HG03442 (cell line): ENCODE results near the gene RAB15.
A peak's percentile ranks its signal among the peaks of the same experiment; 100 is the strongest.

ENCODE experiments used
- ATAC-seq: cut with Tn5 transposase; IDR thresholded peaks from one replicate; pipeline ENCODE4 v1.9.1; 2021; ENCODE audit warnings: mild to moderate bottlenecking, moderate library complexity; ENCODE audit not compliant: unreplicated experiment

RAB15 gene

DNA sequence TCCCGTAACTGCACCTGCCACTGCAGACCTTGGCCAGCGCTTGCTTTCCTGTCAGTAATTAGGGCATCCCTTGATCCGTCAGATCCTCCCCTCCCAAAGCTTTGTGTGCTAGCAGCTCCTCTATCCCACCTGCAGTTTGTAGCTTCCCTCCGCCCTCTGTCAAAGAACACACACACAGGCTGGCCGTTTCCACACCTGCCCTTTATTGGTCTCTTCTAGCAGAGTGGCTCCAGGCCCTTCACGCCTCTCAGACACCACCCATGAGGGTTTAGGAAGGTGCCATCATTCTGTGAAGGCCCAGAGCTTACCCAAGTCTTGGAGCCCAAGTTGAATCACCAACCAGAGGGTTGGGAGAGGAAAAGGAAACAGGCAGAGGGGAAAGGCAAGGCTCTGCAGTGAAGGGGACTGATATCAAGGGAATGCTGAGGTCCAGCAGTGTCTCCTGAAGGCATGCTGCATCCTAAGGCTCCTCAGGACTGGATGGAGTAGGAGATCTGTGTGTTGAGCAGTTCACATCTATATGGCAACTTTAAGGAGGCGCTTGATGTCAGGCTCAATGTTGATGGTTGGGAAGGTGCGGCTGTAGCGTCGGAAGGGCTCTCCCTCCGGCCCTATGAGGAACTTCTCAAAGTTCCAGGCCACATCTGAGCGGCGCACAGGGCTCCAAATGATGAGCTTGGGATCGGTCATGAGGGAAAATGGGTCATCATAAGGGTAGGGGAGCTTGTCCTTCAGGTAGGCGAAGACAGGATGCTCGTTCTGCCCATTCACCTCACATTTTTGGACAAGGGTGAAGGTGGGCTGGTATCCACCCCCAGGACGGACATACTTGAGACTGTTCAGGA is 32.9 kb downstream of the RAB15 start:
- ATAC-seq: no peak

DNA sequence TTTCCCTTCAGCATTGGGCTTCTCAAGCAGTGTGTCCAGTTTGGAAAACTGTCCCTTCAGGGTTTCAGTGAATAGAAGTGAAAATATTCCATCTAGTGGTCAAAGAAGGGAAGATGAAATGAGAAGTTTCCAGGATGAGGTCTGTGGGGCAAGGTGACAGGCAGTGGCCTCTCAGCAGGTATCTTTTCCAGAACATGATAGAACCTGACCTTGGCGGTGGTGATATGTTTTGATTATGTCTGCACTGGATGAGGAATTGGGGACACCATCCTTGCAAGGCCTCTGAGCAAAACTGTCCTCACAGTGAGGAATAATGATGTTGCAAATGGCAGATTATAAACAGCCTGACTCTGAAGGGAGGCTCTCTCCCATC is 34.3 kb downstream of the RAB15 start:
- no peak for ATAC-seq

DNA sequence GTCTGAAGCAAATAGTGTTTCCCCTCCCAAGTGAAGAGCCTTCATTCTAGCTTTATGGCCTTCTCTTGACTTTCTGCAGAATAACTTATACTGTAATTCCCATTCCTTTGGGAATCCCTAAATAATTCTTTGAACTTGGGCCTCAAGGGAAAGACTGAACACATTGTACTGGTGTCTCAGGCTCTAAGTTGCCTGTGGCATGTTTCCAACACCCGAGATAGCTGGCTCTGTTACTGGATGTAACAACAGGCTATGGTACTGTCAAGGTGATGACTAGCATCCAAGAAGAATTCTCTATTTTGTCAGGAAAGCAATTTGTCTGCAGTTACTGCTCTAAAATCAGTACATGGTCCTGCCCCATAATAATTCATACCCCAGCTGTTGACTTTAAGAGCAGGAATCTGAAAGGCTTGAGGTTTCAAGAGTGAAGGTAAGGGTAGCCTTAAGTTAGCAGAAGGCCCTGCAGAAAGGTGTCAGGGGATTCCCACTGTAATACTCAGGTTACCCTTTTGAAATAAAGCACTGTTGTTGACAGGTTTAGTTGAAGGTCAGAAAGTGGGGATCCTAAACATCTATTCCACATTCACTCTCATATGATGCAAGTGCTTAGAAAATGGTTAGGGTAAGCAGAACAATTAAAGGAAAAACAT is 34.8 kb downstream of the RAB15 start:
- no peak for ATAC-seq

DNA sequence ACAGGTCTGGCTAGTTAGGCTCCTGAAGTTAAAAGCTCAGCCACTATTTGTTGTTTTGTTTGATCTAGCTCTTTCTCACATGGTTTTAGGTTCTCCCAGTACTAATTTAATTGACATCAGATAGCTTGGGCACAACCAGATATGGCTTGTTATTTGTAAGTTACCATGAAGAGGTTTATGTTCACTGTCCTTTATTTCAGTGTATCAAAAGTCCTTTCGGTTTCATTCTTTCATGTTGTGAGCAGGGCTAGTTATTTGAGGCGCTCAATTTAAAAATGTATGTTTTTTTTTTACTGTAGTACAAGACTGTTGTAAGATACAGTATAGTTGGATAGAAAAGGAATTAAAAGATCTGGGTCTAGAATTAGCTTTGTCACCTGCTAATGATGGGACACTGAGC is 36.6 kb downstream of the RAB15 start:
- ATAC-seq: no peak

DNA sequence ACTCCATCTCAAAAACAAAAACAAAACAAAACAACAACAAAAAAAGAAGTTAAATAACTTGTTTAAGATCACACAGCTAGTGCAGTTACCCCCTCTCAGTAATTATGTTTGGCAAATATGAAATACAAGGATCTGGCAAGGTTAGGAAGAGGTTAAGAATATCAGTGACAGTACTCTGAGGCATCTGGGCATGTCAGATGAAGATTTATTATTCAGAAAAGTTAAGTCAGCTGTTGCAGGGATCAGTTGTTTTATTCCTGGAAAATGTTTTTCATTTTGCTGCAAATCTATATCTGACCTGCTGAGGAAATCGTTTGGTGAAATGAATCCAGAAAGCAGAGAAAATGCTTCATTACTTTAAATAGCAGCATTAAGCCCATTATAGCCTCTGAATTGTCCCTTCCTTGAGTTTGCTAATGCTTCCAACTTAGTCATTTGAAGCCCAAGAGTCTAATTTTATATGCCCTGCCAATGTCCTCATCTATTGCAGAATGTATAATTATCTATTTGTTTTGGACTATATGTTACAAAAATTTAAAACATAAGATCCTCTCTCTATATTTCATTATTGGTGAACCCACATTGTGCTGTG is 37.7 kb downstream of the RAB15 start:
- ATAC-seq: no peak

DNA sequence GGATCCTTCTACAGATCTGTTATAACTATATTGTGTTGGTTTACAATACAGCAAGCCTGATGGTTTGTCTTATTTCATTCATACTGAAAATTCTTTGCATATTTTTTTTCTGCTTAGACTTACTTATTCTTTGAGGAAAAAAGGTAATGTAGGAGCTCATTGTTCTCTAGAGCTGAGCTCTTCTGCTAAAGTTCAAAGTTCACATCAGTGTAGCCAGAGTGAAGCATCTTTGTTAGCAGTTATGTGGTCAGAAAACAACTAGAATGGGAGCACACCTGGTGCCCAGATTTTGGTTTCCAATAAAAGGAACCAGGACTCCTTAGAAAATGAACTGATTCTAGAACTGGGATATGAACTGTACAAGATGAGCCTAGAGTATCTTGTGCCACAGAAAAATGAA is 39.9 kb downstream of the RAB15 start:
- no peak for ATAC-seq

DNA sequence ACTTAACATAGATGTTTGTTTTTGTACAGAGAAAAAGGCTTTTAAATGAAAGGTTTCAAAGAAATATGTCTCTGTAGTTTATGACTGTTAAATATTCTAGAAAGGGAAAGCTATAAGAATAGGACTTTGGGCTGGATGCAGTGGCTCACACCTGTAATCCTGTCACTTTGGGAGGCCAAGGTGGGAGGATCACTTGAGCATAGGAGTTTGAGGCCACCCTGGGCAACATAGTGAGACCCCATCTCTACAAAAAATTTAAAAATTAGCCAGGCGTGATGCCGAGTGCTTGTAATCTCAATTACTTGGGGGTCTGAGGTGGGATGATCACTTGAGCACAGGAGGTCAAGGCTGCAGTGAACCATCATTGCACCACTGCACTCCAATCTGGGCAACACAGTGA is 41.0 kb downstream of the RAB15 start:
- no peak for ATAC-seq

DNA sequence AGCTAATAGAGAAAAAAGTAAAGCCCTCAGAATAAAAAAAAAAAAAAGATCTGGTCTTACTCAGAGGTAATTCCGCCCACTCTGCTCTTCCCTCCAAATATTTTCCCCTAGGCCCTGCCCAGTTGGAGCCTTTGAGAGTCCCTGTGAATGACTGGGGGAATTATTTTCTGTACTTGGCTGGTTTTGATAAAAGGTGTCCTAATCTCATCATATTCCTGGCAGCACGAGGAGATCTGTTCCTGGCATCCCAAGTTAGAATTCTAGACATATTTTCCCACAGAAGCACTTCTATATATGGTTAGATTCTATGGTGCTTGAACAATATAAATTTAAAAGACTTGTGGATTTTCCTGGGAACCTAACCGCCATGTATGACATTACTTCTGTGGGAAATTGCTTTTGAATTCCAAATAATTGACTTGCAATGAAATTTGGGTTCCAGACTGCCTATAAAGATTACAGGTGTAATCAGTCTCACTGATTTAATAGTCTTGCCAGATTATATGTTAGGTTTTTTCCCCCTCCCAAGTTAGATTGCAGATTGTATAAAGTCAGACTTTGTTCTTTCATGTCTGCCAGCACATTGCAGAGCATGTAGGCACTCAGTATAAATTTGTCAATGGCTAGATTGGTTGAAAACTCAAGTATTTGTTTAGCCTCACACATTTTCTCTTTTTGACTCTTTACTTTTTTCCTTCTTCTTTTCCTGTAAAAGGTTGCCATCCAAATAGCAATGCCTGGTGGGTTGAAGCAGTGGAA is 41.9 kb downstream of the RAB15 start:
- ATAC-seq: no peak

DNA sequence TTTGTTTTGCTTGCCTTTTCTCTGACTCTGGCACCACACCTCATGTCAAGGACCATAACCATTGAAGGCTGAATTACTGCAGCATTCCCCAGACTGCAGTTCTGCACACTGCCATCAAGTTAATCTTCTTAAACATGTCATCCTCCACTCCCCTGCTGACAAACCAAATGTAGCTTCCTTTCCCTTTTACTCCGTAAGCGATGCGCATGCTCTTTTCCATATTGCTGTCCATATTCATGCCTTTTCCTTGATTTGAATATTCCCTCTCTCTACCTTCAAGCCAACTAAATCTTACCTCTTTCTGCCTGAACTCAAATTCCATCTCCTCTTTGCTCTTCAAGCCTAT is 43.1 kb downstream of the RAB15 start:
- no peak for ATAC-seq

DNA sequence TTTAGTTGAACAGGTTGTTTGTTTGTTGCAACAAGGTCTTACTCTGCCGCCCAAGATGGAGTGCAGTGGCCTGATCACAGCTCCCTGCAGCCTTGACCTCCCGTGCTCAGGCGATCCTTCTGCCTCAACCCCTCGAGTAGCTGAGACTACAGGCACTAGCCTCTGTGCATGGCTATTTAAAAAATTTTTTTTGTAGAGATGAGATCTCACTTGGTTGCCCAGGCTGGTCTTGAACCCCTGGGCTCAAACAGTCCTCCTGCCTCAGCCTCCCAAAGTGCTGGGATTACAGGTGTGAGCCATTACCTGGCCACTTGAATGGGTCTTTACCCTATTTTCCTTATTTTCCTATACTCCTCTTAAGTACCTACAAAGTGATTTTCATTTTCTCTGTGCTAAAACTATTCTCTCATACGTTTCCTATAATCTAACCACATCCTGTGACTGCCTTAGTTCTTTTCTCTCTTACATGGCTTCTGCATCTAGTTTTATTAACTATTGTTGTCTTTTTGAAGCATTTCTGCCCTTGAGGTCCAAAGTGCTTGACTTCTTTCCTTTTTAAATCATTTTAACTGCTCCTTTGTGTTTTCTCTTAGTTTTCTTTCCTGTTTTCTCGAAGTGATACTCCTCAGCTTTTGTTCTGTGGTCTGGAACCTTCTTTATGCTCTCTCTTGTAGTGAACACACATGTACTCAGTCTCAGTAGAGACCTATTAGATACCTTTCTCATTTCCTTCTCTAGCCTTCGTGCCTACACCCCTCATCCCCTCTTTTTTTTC is 43.7 kb downstream of the RAB15 start:
- peak; percentile 77 for ATAC-seq

DNA sequence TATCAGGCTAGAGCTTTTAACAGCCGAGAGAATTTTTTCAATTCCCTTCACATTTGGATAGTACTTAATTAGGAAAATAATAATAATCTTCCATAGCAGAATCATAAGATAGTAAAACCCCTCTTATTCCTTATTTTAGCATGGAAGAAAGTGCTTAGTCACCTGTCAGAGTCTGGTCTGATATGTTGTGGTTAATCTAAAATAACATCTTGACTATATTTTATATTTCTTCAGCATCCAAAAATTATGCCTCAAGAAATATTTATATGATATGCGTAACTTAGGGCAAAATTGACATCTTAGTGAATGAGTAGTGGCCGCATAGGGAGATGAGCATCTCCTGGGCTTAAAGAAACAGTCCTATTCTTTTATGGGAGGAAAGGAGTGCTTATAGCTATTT is 45.1 kb downstream of the RAB15 start:
- ATAC-seq: no peak

DNA sequence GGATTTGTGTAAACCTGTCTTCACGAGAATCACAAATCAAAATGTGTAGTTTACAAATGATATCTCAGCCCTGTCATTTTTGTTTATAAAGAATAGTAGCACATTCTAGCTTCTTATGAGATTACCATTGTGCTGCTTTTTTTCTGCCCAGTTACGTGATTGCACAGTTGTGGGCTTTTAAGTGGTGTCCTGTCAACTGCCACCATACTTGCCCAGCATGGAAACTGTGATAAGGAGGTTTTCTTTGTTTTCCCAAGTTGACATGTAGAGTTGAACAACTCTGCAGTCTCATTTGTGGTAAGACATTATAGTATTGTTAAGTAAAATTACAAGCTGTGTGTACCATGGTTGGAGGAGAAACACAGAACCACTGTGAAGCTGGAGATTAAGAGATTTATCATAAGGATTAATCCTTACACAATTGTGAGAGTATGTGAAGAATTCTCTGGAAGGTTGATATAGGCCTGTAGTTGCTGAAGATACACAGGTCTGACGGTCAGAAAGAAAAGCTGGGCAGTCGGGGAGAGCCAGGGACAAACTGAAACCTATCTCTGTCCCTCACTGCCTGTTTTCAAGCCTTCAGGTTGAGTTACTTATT is 45.6 kb downstream of the RAB15 start:
- no peak for ATAC-seq

DNA sequence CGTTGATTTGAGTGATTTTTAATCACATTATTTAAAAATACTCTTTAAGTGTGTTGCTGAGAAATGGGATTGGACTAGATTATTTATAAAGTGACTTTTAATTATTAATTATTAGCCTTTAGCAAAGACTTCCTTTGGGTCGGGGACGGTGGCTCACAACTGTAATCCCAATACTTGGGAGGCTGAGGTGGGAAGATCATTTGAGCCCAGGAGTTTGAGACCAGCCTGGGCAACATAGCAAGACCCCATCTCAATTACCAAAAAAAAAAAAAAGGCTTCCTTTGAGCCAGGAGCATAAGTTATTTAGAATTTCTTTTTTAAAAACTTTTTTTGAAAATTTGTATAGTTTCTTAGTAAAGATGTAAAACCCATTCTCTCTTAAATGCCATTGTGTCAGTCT is 49.1 kb downstream of the RAB15 start:
- no peak for ATAC-seq

DNA sequence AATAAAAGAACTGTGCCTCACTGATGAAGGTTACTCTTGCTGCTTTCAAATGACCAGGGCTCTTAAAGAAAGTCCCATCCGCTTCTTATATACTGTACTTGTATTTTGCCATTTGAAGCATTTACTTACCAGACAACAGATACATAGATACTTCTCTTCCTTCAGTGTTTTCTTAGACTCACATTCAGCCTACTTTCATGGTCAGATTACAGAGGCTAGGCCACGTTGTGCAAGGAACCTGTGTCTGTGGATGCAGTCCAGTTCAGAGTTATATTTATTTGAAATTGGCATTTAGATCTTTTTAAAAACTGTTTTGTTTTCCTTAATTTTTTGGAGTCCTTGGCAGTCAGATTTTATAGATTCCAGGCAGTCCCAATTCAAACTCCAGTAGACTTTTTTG is 51.7 kb downstream of the RAB15 start:
- ATAC-seq: no peak

DNA sequence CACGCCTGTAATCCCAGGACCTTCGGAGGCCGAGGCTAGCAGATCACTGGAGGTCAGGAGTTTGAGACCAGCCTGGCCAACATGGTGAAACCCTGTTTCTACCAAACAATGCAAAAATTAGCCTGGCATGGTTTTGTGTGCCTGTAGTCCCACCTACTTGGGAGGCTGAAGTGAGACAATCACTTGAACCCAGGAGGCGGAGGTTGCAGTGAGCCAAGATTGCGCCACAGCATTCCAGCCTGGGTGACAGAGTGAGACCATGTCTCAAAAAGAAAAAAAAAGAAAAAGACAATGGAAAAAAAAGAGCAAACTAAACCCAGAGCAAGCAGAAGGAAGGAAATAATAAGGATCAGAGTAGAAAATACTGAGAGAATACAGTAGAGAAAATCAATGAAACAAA is 52.5 kb downstream of the RAB15 start:
- no peak for ATAC-seq

DNA sequence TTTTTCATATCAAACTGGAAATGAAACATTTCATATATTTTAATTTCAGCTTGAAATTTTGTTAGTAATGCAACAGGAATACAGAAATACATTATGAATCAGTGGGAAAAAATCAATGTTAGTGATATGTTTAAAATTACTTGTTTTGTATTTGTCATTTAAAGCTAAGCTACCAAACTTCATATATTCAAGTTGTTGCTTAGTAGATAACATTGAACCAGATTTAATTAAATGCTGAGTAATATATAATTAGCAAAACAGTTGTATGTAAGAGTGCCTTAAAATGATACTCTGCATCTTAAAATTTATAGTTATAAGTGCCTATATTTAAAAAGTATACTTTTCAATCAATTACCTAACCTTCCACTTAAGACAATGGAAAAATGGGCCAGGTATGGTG is 52.9 kb downstream of the RAB15 start:
- ATAC-seq: no peak

DNA sequence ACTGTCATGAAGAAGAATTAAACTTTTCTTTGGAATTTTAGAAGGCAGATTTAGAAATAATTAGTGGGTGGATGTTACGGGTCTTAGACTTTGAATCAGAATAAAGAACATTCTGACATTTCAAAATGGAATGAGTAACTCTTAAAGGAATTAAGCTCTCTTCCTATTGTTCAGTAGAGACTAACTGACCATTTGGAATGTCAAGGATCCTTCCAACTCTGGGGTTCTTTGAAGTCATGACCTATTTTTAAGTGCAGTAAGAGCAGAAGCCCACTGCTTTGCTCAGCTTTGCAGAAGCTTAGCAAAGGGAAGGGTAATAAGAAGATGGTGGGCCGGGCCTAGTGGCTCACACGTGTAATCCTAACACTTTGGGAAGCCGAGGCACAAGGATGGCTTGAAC is 53.9 kb downstream of the RAB15 start:
- no peak for ATAC-seq

DNA sequence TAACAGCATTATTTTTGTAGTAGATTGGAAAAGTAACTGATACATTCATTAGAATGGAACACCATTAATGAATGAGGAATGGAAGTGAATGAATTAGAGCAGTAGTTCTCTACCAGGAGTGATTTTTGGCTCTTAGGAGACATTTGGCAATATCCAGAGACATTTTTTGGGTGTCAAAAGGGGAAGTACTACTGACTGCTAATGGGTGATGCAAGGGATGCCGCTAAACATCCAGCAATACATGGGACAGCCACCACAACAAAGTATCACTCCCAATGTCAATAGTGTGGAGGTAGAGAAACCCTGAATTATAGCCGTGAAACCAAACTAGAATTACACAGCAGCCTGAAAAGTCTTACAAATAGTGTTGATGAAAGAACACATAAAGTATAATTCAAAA is 56.3 kb downstream of the RAB15 start:
- ATAC-seq: no peak

DNA sequence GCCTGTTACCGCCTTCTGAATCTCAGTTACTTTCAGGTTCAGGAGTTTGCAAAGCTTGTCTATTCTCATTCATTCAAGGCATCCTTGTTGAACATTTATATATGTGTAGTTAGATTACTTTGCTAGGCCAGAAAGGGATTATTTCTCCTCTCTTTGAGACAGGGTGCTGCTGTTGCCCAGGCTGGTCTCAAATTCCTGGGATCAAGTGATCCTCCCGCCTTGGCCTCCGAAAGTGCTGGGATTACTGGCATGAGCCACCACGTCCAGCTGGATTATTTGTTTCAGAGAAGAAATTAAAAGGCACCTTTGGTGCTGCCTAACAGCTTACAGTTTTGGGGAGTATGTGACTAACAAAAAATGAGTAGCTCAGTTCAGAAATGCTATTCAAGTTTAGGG is 57.1 kb downstream of the RAB15 start:
- no peak for ATAC-seq

DNA sequence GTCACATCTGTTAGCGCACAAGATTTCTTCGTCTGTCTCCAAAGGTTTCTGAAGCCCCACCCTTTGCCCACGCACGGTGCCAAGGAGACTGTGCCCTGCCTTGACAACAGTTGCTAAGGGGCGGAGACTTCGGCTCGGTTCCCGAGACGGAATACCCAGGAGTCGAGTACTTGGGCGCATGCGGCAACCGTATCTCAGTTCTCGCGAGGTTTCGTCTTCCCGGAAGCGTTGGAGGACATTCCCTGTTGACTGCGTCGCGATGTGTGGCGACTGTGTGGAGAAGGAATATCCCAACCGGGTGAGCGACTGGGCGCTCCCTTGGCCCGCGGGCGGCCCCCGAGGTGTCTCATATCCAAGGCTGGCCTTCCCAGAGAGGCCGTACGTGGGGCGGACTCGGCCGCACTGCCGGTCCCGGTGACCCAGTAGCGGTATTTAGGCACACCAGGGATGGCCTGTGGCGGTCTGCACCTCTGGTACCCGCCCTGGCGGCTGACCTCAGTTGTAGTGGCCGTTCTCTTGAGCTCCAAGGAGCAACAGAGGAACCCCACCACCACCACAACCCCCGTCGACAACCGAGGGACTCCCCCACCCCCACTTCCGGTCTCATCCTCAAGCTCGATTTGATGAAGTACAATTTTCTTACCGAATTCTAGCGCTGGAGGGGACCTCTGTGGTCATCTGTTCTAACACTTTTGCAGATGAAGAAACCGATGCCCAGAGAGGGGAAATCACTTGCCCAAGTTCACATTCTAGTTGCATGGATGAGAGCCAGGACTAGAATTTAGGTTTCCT is 57.7 kb downstream of the RAB15 start, which contains the start of gene CHURC1:
CHURC1 (plus strand) TSS at position 219 of the 792 bp plus-strand sequence; CDS start at position 260, 41 bp downstream.
- peak; percentile 96 for ATAC-seq
